Measurements from ENCODE around the gene NBAS.

- TF ChIP-seq CTCF (IDR thresholded peaks at IDR 0.05; ENCODE audit: poor library complexity, severe bottlenecking) (no peak), EP300 (conservative IDR thresholded peaks at IDR 0.05; ENCODE audit: poor library complexity, severe bottlenecking) (no peak), RAD21 (conservative IDR thresholded peaks at IDR 0.05) (no peak), EZH2 (IDR thresholded peaks at IDR 0.05; ENCODE audit: borderline replicate concordance, insufficient read depth, low read length, poor library complexity, severe bottlenecking) (no peak), REST (IDR thresholded peaks at IDR 0.05; ENCODE audit: borderline replicate concordance) (no peak), TAF1 (IDR thresholded peaks at IDR 0.05; ENCODE audit: low read depth) (no peak), POLR2AphosphoS5 (IDR thresholded peaks at IDR 0.05) (no peak), SMC3 (conservative IDR thresholded peaks at IDR 0.05; ENCODE audit: poor library complexity) (no peak)
These were observed 247.5 kb downstream of the NBAS start for GRCh38 chr2:15313657-15314056.

Measured in neural cell (in vitro differentiated cells).